ENCODE results near the gene WDR54. TPM values are rescaled to one million over a fixed set of nuclear protein-coding genes. Genes with fewer than 3 reads are reported as not detected.

Gene WDR54
- total RNA-seq, 1 experiment from 2014 or later = 60.2 TPM

Other genes with a start within 250 kb of the WDR54 start
- gene MOB1A, start 242.9 kb upstream of the WDR54 start, total RNA-seq (2014; rRNA removed; shearing (Covaris generic)) = 206 and 218 TPM in 2 replicates
- gene MTHFD2, start 223.1 kb upstream of the WDR54 start, total RNA-seq (2014; rRNA removed; shearing (Covaris generic)) = 60.5 and 73.4 TPM in 2 replicates
- gene SLC4A5, start 78.3 kb upstream of the WDR54 start, total RNA-seq (2014; rRNA removed; shearing (Covaris generic)) = 0.02 TPM in 1 of 2 replicates, not detected in the other
- gene DCTN1, start 41.4 kb upstream of the WDR54 start, total RNA-seq (2014; rRNA removed; shearing (Covaris generic)) = 51.5 and 87.0 TPM in 2 replicates
- 0.57 and 1.6 TPM in 2 replicates for gene C2orf81, start 111 bp upstream of the WDR54 start, total RNA-seq (2014; rRNA removed; shearing (Covaris generic))
- 10.5 and 12.1 TPM in 2 replicates for gene RTKN, start 20.2 kb downstream of the WDR54 start, total RNA-seq (2014; rRNA removed; shearing (Covaris generic))
- gene INO80B, start 33.4 kb downstream of the WDR54 start, total RNA-seq (2014; rRNA removed; shearing (Covaris generic)) = 7.8 and 27.8 TPM in 2 replicates
- 45.2 and 55.7 TPM in 2 replicates for gene WBP1, start 36.7 kb downstream of the WDR54 start, total RNA-seq (2014; rRNA removed; shearing (Covaris generic))
- gene MOGS, start 43.7 kb downstream of the WDR54 start, total RNA-seq (2014; rRNA removed; shearing (Covaris generic)) = 52.1 and 77.3 TPM in 2 replicates
- gene MRPL53, start 51.0 kb downstream of the WDR54 start, total RNA-seq (2014; rRNA removed; shearing (Covaris generic)) = 38.0 and 38.2 TPM in 2 replicates
- gene CCDC142, start 61.3 kb downstream of the WDR54 start, total RNA-seq (2014; rRNA removed; shearing (Covaris generic)) = 7.8 TPM in 2 replicates
- gene TTC31, start 61.4 kb downstream of the WDR54 start, total RNA-seq (2014; rRNA removed; shearing (Covaris generic)) = 10.0 and 13.6 TPM in 2 replicates
- gene LBX2, start 77.9 kb downstream of the WDR54 start, total RNA-seq (2014; rRNA removed; shearing (Covaris generic)) = 0.10 and 1.6 TPM in 2 replicates
- gene PCGF1, start 86.0 kb downstream of the WDR54 start, total RNA-seq (2014; rRNA removed; shearing (Covaris generic)) = 28.9 and 31.3 TPM in 2 replicates
- 0.10 and 0.34 TPM in 2 replicates for gene TLX2, start 92.7 kb downstream of the WDR54 start, total RNA-seq (2014; rRNA removed; shearing (Covaris generic))
- gene DQX1, start 104.5 kb downstream of the WDR54 start, total RNA-seq (2014; rRNA removed; shearing (Covaris generic)) = not detected in 2 replicates
- gene AUP1, start 108.0 kb downstream of the WDR54 start, total RNA-seq (2014; rRNA removed; shearing (Covaris generic)) = 115 and 119 TPM in 2 replicates
- 29.4 and 32.0 TPM in 2 replicates for gene HTRA2, start 108.2 kb downstream of the WDR54 start, total RNA-seq (2014; rRNA removed; shearing (Covaris generic))
- 43.9 and 66.9 TPM in 2 replicates for gene LOXL3, start 132.2 kb downstream of the WDR54 start, total RNA-seq (2014; rRNA removed; shearing (Covaris generic))
- 7.5 and 13.3 TPM in 2 replicates for gene DOK1, start 133.0 kb downstream of the WDR54 start, total RNA-seq (2014; rRNA removed; shearing (Covaris generic))
- not detected in 2 replicates for gene M1AP, start 226.6 kb downstream of the WDR54 start, total RNA-seq (2014; rRNA removed; shearing (Covaris generic))
- 7.3 and 7.6 TPM in 2 replicates for gene SEMA4F, start 232.5 kb downstream of the WDR54 start, total RNA-seq (2014; rRNA removed; shearing (Covaris generic))

Measured in M059J (cell line).